GM21447 (cell line): ENCODE results near the gene DYNLT3.

ENCODE experiments used
- ATAC-seq: cut with Tn5 transposase; IDR thresholded peaks from one replicate; pipeline ENCODE4 v1.9.1; 2021; ENCODE audit not compliant: unreplicated experiment

Gene DYNLT3, protein sequence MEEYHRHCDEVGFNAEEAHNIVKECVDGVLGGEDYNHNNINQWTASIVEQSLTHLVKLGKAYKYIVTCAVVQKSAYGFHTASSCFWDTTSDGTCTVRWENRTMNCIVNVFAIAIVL

DNA sequence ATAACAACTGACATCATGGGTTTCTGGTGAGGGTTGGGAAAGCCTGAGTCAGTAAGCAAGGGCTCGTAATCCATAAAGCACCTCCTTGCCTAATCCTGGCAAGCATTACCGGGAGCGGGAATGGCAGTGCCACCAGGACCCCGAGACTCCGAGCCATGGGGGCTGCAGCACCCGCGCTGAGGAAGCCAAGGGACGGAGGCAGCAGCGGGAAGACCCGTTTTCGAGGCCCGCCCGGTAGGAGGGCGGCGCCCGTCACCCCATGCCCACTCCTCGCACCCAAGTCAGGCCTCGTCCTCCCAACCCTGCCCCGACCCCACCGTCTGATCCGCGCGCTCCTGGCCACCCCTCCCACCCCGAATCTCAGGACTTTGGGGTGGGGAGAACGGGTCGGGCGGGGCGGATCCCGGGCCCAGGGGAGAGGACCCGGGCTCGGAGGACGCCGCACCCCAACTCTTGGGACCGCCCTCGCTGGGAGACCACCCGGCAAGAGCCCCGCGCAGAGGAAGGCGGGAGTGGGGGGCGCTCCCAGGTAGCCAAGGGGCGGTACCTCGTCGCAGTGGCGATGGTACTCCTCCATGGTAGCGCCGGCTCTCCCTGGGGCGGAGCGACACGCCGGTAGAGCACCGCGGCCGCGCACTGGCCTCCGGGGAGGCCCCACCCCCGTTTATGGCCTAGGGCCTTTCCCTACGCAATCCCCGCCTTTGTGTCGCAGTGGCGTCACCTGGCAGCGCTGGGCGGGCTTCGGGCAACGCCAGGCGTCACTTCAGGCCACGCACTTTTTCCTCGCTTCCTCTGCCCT is at the start of gene DYNLT3:
Gene DYNLT3, minus strand, starts transcription at position 638 of the 799 bp plus-strand sequence. Its CDS starts 61 bp downstream, at position 577.
- peak; percentile 99 for ATAC-seq

- ATAC-seq, result no peak
These were observed 49.1 kb upstream of the DYNLT3 start for GRCh38 chrX:37896511-37896890.

GRCh38 chrX:37895795-37896510 is 48.6 kb upstream of the DYNLT3 start:
- ATAC-seq, result no peak

DNA sequence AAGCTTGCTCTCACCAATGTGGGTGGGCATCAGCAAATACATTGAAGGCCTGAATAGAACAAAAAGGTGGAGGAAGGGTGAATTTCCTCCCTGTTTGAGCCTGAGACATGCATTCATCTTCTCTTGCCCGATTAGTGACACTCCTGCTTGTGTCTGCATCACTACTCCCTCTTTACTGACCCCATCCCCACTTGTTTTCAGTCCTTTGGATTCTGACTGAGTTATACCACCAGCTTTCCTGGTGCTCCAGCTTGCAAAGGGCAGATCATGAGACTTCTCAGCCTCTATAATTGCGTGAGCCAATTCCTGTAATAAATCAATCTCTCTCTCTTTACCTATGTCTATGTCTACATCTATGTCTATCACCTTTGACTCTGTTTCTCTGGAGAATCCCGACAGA is 47.4 kb upstream of the DYNLT3 start:
- ATAC-seq, result no peak

DNA sequence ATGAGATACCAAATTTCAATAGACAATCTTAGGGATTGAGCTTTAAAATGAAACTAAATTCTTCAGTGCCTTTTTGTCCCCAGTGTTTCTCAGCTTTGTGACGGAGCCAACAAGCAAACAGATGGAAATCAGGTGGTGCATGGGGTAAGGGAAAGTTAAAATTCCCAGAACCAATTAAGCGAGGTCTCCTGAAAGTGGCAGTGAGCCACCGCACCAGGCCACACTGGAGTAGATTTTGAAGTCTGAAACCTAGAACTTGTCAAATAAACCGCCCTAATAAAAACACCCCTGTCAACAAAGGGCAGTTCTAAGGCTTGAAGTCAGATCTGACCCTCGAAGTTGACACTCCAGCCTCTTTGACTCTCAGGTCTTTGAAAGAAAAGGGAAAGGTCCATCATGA is 40.6 kb upstream of the DYNLT3 start:
- ATAC-seq, result no peak

DNA sequence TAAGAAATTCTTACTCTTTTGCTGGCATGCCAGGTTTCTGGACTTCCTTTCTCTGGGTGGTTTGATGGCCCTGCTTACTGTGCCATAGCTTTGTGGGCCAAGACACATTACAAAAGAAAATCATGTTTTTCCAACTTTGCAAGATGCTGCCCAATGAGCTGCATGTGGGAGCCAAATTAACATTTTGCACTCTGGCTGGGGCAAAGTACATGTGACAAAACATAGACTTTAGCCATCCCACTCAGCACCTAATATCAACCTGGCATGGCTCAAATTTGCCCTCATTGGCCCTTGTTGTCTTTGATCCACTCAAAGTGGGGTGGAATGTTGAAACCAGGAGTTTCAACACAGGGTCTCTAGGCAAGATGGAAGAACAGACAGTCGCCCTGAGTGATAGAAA is 40.0 kb upstream of the DYNLT3 start:
- ATAC-seq, result no peak

DNA sequence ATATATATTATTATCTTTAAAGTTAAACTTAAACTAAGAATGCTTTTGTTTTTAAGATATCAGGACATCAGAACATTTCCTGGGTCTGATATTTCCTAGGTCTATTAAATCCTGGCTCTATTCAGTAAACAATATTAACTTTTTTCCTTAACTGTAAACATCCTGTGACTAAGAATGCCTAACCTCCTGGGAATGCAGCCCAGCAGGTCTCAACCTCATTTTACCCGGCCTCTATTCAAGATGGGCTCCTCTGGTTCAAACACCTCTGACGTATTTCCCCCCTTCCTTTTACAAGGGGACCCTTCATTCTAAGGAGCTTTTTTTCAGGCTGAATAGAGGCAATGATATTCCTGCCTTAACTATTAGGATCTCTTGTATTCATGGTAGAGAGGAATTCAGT is 35.8 kb upstream of the DYNLT3 start:
- ATAC-seq, result no peak

GRCh38 chrX:37879692-37880091 is 32.3 kb upstream of the DYNLT3 start:
- ATAC-seq, result no peak

GRCh38 chrX:37876716-37877115 is 29.3 kb upstream of the DYNLT3 start:
- ATAC-seq, result no peak

- ATAC-seq, result no peak
These were observed 28.3 kb upstream of the DYNLT3 start for GRCh38 chrX:37875675-37876074.

- ATAC-seq, result no peak
These were observed 25.8 kb upstream of the DYNLT3 start for GRCh38 chrX:37873220-37873619.

DNA sequence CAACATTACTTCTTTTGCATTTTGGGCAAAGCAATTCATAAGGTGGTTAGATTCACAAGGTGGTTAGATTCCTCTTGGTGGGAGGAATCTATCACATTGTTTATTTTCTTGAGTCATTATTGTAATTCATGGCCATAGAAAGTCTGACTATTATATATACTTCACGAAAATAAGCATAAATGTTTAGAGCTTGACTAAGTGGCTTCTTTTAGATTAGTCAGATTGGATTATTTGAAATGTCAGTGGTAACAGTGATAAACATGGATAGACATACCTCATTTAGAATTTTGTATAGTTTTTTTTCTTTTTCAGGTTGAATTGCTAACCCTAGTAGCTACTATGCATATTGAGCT is 24.9 kb upstream of the DYNLT3 start:
- no peak for ATAC-seq

DNA sequence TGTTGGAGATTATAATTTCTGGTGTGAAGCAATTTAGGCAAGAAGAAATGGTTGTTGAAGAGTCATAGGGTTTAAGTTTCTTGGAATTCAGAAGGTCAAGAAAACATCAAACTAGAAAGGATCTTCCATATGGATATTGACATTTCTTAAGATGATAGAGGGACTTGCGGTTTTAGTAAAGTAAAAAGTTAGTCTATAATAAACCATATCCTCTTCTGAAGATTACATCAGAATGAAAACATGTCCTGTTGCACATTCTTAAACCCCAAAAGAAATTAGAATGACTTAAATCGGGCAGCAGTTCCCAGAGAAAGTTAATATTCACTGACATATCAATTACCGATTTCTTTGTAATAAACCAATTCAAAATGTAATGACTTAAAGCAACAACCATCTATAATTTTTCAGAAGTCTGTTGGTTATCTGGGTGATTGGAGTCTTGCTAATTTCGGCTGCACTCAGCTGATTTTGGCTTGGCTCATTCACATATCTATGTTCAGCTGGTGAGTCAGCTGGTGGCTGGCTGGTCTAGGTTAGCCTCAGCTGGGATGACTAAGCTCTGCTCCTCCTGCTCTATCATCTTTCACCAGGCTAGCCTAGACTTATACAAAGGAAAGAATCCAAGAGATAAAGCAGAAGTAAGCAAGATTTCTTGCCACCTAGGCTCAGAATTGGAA is 24.4 kb upstream of the DYNLT3 start:
- ATAC-seq, result no peak

DNA sequence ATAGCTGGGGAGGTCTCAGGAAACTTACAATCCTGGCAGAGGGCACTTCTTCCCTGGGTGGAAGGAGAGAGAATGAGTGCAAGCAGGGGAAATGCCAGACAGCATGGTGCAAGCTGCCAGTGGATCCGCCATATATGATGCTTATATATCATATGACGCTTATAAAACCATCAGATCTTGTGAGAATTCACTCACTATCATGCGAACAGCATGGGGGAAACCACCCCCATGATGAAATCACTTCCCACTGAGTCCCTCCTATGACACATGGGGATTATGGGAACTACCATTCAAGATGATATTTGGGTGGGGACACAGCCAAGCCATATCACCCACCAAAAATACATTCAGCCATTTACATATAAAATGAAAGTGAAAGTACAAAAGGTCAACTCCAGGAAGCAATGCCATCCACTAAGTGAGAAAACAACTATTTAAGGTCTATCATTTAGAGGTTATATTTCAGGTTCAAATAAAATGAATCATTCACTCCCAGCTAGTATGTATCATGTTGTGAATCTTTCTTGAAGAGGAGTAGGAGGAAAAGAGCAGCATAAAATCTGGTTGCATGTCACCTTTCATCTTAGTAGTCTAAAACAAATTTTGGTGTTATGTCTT is 20.3 kb upstream of the DYNLT3 start:
- no peak for ATAC-seq

DNA sequence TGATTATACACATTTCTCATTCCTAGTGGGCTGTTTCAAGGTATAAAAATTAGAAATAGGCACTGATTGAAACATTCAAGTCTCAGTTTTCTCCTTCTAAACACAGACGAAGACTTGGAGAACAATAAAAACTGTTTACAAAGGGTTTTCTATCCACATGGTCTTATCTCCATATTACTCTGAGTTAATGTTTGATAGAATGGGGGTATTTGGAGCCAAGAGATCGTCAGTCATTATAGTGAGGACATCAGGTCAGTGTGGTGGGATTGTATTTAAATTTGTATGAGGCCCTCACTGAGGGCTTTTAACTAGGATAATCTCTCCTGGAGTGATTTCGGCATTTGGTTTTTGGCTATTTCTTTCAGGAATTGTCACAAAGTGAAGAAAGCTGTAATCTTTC is 16.4 kb upstream of the DYNLT3 start:
- no peak for ATAC-seq

DNA sequence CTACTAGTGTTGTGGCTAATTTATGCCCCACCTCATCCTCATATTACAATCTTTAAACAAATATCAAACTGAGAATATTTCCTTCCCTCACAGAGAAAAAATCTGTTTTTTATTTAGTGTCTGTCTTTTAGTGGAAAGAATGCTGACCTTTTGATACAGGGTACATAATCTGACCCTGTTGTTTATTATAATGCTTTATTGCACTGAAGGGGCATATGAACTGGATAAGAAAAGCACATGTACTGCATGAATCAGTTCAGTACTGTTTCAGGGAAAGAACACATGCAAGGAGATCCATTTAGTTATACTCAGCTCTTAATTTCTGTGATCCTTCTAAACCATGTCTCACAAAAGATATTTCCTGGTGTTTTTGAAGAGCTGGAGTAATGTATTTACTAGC is 15.5 kb upstream of the DYNLT3 start:
- ATAC-seq, result no peak

GRCh38 chrX:37860721-37861120 is 13.3 kb upstream of the DYNLT3 start:
- no peak for ATAC-seq

- no peak for ATAC-seq
These were observed 7.4 kb upstream of the DYNLT3 start for GRCh38 chrX:37854748-37855147.

DNA sequence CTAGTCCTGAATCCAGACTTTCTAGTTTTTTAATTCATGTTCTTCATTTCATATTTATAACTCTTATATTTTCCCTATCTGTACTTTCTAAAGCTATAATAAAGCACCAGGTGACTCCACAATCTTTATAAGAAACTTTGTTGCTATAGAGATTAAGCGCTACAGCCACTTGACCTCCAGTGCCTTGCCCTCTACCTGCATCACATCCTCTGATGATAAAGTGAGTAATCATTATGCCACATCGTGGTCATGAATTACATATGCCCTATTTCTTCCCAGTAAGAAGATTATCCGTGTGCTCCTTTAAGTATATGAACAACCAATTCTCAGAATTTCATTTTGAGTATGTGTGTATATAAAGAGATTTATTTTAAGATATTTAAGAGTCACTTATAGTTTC is 6.8 kb upstream of the DYNLT3 start:
- no peak for ATAC-seq

GRCh38 chrX:37847733-37848197 is 394 bp upstream of the DYNLT3 start:
- ATAC-seq, result peak; percentile 20

- ATAC-seq, result no peak
These were observed 825 bp downstream of the DYNLT3 start for GRCh38 chrX:37846558-37846933.
